Head of caudate nucleus (tissue), 42 donors: ENCODE data around the gene MLF2.

Experiments used
- DNase-seq, 42 donors: peaks; one replicate each; pipeline versions ENCODE4 v3.0.0 to v3.0.0-alpha.2; 2020 to 2021; ENCODE audit warnings: mixed read lengths in 7 of 42
- intact Hi-C: fragments of 100-400 bp; cut with DNase I; formaldehyde crosslinking; loops from one replicate; pipeline ENCODE4 v1.15.0; 2022

The MLF2 gene

GRCh38 chr12:6779708-6780432, 26.9 kb upstream of the MLF2 start:
- DNase-seq, result no peak
- intact Hi-C loops, result loop anchor here (1.0 to 5.0 kb wide), 2 partner anchors 27 to 42 kb away; partner anchors contain the start of genes GPR162 and MLF2

GRCh38 chr12:6778574-6779550, 25.9 kb upstream of the MLF2 start:
- peak; percentile 87 to 97 (median 92) for DNase-seq
- intact Hi-C loops, result loop anchor here (1.0 kb wide), 1 partner anchor 26 kb away; the partner anchor contains the start of gene MLF2

GRCh38 chr12:6778217-6778573, 25.3 kb upstream of the MLF2 start:
- intact Hi-C loops, result no loop called here
- DNase-seq, result peak in 33 of 42 donors; percentile 13 to 71 (median 46)

- DNase-seq, result no peak
- intact Hi-C loops, result no loop called here
These were observed 24.4 kb upstream of the MLF2 start for GRCh38 chr12:6777386-6777785.

GRCh38 chr12:6775185-6776174, 22.5 kb upstream of the MLF2 start:
- intact Hi-C loops, result no loop called here
- no peak for DNase-seq

- intact Hi-C loops, result no loop called here
- no peak for DNase-seq
These were observed 21.6 kb upstream of the MLF2 start for GRCh38 chr12:6774499-6775062.

- DNase-seq, result no peak
- intact Hi-C loops, result no loop called here
These were observed 20.8 kb upstream of the MLF2 start for GRCh38 chr12:6773590-6774351.

- intact Hi-C loops, result no loop called here
- no peak for DNase-seq
These were observed 20.0 kb upstream of the MLF2 start for GRCh38 chr12:6772726-6773589.

- intact Hi-C loops, result no loop called here
- no peak for DNase-seq
These were observed 19.4 kb upstream of the MLF2 start, which contains the start of gene LAG3 for GRCh38 chr12:6772331-6772695. LAG3 (plus strand) TSS chr12:6772520; CDS start chr12:6772853, 333 bp downstream.

GRCh38 chr12:6771509-6772330, 18.8 kb upstream of the MLF2 start:
- intact Hi-C loops, result no loop called here

GRCh38 chr12:6771091-6771495, 18.2 kb upstream of the MLF2 start:
- DNase-seq, result peak in 14 of 42 donors; percentile 19 to 65 (median 38)
- intact Hi-C loops, result no loop called here

More at GRCh38 chr12:6771509-6772330, 18.8 kb upstream of the MLF2 start:
- DNase-seq, result no peak

- intact Hi-C loops, result no loop called here
- DNase-seq, result no peak
These were observed 17.7 kb upstream of the MLF2 start for GRCh38 chr12:6770600-6770999.

- DNase-seq, result no peak
- intact Hi-C loops, result no loop called here
These were observed 17.2 kb upstream of the MLF2 start for GRCh38 chr12:6770094-6770493.

- intact Hi-C loops, result no loop called here
- no peak for DNase-seq
These were observed 16.7 kb upstream of the MLF2 start for GRCh38 chr12:6769666-6770065.

- DNase-seq, result no peak
- intact Hi-C loops, result no loop called here
These were observed 16.0 kb upstream of the MLF2 start for GRCh38 chr12:6768990-6769389.

- no peak for DNase-seq
- intact Hi-C loops, result no loop called here
These were observed 15.5 kb upstream of the MLF2 start for GRCh38 chr12:6768437-6768914.
